Gastroesophageal sphincter (tissue), 3 donors: ENCODE results near the gene DCAF8.

Source experiments
- POLR2A ChIP-seq, 2 donors: fragments of 450-650 bp; IDR thresholded peaks; one replicate each; pipeline ENCODE4 v1.6.1; 2017; ENCODE audit warnings: antibody characterized with exemption in 2 of 2, mild to moderate bottlenecking in 2 of 2, moderate library complexity in 1 of 2
- TF ChIP-seq, protein P1 (sequence below), 4 experiments: fragments of 200-600 bp in 2 of 4; fragments of 450-650 bp in 2 of 4; sonication (generic) in 1 of 4; IDR thresholded peaks; one replicate each; pipeline ENCODE4 v1.5.1; 2017 to 2019; ENCODE audit warnings: antibody characterized with exemption in 4 of 4, mild to moderate bottlenecking in 2 of 4, moderate library complexity in 2 of 4

- TF ChIP-seq, protein P1, sequence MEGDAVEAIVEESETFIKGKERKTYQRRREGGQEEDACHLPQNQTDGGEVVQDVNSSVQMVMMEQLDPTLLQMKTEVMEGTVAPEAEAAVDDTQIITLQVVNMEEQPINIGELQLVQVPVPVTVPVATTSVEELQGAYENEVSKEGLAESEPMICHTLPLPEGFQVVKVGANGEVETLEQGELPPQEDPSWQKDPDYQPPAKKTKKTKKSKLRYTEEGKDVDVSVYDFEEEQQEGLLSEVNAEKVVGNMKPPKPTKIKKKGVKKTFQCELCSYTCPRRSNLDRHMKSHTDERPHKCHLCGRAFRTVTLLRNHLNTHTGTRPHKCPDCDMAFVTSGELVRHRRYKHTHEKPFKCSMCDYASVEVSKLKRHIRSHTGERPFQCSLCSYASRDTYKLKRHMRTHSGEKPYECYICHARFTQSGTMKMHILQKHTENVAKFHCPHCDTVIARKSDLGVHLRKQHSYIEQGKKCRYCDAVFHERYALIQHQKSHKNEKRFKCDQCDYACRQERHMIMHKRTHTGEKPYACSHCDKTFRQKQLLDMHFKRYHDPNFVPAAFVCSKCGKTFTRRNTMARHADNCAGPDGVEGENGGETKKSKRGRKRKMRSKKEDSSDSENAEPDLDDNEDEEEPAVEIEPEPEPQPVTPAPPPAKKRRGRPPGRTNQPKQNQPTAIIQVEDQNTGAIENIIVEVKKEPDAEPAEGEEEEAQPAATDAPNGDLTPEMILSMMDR (IDR thresholded peaks at IDR 0.05): no peak
- TF ChIP-seq POLR2A (IDR thresholded peaks at IDR 0.05): no peak
Observed at GRCh38 chr1:160207771-160208556, 54.4 kb downstream of the DCAF8 start.
